Measurements from ENCODE around the gene C14orf132. TPM values are rescaled to one million over a fixed set of nuclear protein-coding genes. Genes with fewer than 3 reads are reported as not detected.

Gene C14orf132
- total RNA-seq = 23.0 and 23.3 TPM in 2 replicates

GRCh38 chr14:96038920-96039632 is at the start of gene C14orf132:
TSS of gene C14orf132 (plus strand) at chr14:96039362. CDS start at chr14:96039501, 139 bp downstream.

Other genes starting within 250 kb of the C14orf132 start
- gene TUNAR, start 162.5 kb upstream of the C14orf132 start, total RNA-seq = not detected in 2 replicates
- gene BDKRB2, start 165.5 kb downstream of the C14orf132 start, total RNA-seq = 6.0 and 6.7 TPM in 2 replicates
- gene BDKRB1, start 216.8 kb downstream of the C14orf132 start, total RNA-seq = 0.12 and 0.59 TPM in 2 replicates